Activated CD8-positive, alpha-beta memory T cell treated with anti-CD3 and anti-CD28 coated beads, Interleukin-2, amount 50 U/mL, for 1 hour (primary cell): ENCODE results near the gene ACOXL.
"Not testable (repeated sequence)": the region's sequence is repeated elsewhere in the genome, so short reads cannot be mapped to it uniquely, and the experiment has no call there.

Experiments used
- DNase-seq: peaks from one replicate; pipeline ENCODE4 v3.0.0-alpha.2; 2020; ENCODE audit errors: extremely low read depth

ACOXL gene

GRCh38 chr2:110732422-110733413 lies at the start of gene ACOXL:
TSS of gene ACOXL (plus strand) at chr2:110732573. CDS start at chr2:110768390, 35,817 bp downstream.
- DNase-seq: no peak

- no peak for DNase-seq
Observed at GRCh38 chr2:110682872-110683271, 49.5 kb upstream of the ACOXL start.

- DNase-seq: not testable (repeated sequence)
Observed at GRCh38 chr2:110687775-110688484, 44.4 kb upstream of the ACOXL start.

GRCh38 chr2:110688594-110689091 lies 43.7 kb upstream of the ACOXL start:
- DNase-seq: no peak

GRCh38 chr2:110690083-110690965 lies 42.0 kb upstream of the ACOXL start:
- DNase-seq: no peak

- DNase-seq: no peak
Observed at GRCh38 chr2:110691612-110692258, 40.6 kb upstream of the ACOXL start.

GRCh38 chr2:110695146-110695898 lies 37.1 kb upstream of the ACOXL start:
- DNase-seq: not testable (repeated sequence)

GRCh38 chr2:110698253-110698652 lies 34.1 kb upstream of the ACOXL start:
- DNase-seq: not testable (repeated sequence)

GRCh38 chr2:110702514-110703380 lies 29.6 kb upstream of the ACOXL start:
- no peak for DNase-seq

GRCh38 chr2:110707386-110707965 lies 24.9 kb upstream of the ACOXL start:
- DNase-seq: no peak

GRCh38 chr2:110708455-110708854 lies 23.9 kb upstream of the ACOXL start:
- DNase-seq: no peak

- DNase-seq: no peak
Observed at GRCh38 chr2:110712737-110713136, 19.6 kb upstream of the ACOXL start.

GRCh38 chr2:110713513-110714362 lies 18.6 kb upstream of the ACOXL start:
- no peak for DNase-seq

- no peak for DNase-seq
Observed at GRCh38 chr2:110714452-110715224, 17.7 kb upstream of the ACOXL start.

- no peak for DNase-seq
Observed at GRCh38 chr2:110716959-110717645, 15.3 kb upstream of the ACOXL start.

GRCh38 chr2:110717734-110718133 lies 14.6 kb upstream of the ACOXL start:
- no peak for DNase-seq

- no peak for DNase-seq
Observed at GRCh38 chr2:110718382-110718781, 14.0 kb upstream of the ACOXL start.
